Left ventricle myocardium inferior (tissue), 1 donor: Measurements from ENCODE around the gene CLSTN2. TPM values are rescaled to one million over a fixed set of nuclear protein-coding genes. Genes with fewer than 3 reads are reported as not detected.

Experiments
- DNase-seq: peaks from one replicate; pipeline ENCODE4 v3.0.0-alpha.2; 2020
- H3K27ac ChIP-seq: fragments of 200-600 bp; replicated peaks from 2 replicates; pipeline ENCODE4 v1.8.0; 2021
- H3K27me3 ChIP-seq: fragments of 200-600 bp; 2 replicates; pipeline ENCODE4 v1.8.0; 2021; ENCODE audit warnings: low read depth
- H3K36me3 ChIP-seq: fragments of 200-600 bp; 2 replicates; pipeline ENCODE4 v1.8.0; 2021
- H3K4me1 ChIP-seq: fragments of 200-600 bp; 2 replicates; pipeline ENCODE4 v1.8.0; 2021
- H3K4me3 ChIP-seq: fragments of 200-600 bp; 2 replicates; pipeline ENCODE4 v1.8.0; 2021; ENCODE audit warnings: mild to moderate bottlenecking, moderate library complexity
- H3K9me3 ChIP-seq: fragments of 200-600 bp; replicated peaks from 2 replicates; pipeline ENCODE4 v1.8.0; 2021
- intact Hi-C: fragments of 100-400 bp; cut with micrococcal nuclease; formaldehyde crosslinking; loops from one replicate; pipeline ENCODE4 v1.11.0; 2022
- total RNA-seq: library from RNA; stranded (reverse); fragmentation: NEBNext Ultra II Directional; extraction: Animal tissue kit (Norgen Biotek cat#: 25700); gene quantifications from one replicate; pipeline ENCODE4 v1.2.1, GENCODE V29; 2021
- TF ChIP-seq, protein P1 (sequence below): fragments of 200-600 bp; IDR thresholded peaks from 2 replicates; pipeline ENCODE4 v1.8.0; 2021; ENCODE audit warnings: antibody characterized with exemption, mild to moderate bottlenecking, borderline replicate concordance
- donor health status: DM: no; HTN: yes; CAD: no; lungs with severe emphysema.

CLSTN2 gene
- total RNA-seq, 1 donor from 2014 or later = 7.0 TPM

DNA sequence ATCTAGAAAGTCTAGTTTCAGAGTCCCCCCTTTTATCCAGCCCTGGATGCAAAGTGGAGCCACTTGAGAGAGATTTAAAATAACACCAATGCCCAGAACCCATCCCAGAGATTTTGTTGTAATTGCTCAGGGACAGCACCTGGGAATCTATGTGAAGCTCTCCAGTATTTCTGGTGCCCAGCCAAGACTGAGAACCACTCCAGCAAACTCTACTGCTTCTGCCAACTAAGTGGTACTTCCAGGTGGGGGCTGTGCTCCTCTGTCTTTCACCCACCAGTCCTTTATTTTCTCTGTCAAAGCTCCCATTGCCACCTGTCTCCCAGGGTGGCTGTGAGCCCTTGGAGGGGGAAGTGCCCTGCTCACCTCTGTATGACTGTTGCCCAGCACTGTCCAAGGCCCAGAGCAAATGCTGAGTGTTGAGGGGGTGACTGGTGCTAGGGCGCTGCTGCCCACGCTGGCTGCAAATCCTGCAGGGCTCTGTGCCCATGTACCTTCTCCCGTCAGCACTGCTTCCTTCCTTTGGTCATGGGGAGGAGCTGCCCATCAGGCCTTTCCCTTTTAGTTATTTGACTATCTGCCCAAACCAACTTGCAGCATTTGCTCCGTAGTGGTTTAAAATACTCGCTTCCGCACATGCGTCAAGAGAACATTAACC lies 9.4 kb downstream of the CLSTN2 start:
- Histone ChIP-seq H3K4me3 (no peak overlapping the region), H3K36me3 (no peaks in the 10 kb centered on the region), H3K27ac (peak overlapping the region; percentile 56), H3K27me3 (peaks cover 5% of the 10 kb centered on the region), H3K9me3 (peaks cover 7% of the 10 kb centered on the region), H3K4me1 (peaks cover 33% of the 10 kb centered on the region)
- TF ChIP-seq, protein P1, sequence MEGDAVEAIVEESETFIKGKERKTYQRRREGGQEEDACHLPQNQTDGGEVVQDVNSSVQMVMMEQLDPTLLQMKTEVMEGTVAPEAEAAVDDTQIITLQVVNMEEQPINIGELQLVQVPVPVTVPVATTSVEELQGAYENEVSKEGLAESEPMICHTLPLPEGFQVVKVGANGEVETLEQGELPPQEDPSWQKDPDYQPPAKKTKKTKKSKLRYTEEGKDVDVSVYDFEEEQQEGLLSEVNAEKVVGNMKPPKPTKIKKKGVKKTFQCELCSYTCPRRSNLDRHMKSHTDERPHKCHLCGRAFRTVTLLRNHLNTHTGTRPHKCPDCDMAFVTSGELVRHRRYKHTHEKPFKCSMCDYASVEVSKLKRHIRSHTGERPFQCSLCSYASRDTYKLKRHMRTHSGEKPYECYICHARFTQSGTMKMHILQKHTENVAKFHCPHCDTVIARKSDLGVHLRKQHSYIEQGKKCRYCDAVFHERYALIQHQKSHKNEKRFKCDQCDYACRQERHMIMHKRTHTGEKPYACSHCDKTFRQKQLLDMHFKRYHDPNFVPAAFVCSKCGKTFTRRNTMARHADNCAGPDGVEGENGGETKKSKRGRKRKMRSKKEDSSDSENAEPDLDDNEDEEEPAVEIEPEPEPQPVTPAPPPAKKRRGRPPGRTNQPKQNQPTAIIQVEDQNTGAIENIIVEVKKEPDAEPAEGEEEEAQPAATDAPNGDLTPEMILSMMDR = no peak
- intact Hi-C loops = no loop called here
- DNase-seq = no peak

DNA sequence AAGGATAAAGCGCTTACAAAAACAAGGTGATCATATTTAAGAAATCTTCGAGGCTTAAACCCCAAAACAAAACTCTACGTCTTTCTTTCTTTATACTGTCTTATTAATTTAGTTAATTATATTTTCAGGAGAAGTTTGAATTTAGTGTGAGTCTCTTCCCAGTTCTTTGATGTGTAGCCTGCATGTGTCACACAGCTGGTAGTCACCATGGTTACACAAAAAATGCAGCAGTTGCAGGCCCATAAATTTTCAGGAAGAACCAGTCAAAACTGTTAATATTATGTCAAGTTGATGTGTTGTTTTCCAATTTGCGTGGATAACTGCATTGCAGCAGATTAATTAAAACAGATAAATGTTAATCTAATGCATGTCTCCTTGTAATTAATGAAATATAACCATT lies 10.4 kb downstream of the CLSTN2 start:
- intact Hi-C loops = no loop called here
- Histone ChIP-seq H3K27ac (no peak overlapping the region), H3K4me1 (peaks cover 25% of the 10 kb centered on the region), H3K9me3 (peaks cover 7% of the 10 kb centered on the region), H3K4me3 (no peak overlapping the region), H3K36me3 (no peaks in the 10 kb centered on the region), H3K27me3 (peaks cover 5% of the 10 kb centered on the region)
- DNase-seq = no peak
- TF ChIP-seq, protein P1 = no peak

GRCh38 chr3:139945942-139946341 lies 11.0 kb downstream of the CLSTN2 start:
- Histone ChIP-seq H3K9me3 (peaks cover 7% of the 10 kb centered on the region), H3K36me3 (no peaks in the 10 kb centered on the region), H3K27me3 (peaks cover 5% of the 10 kb centered on the region), H3K4me3 (no peak overlapping the region), H3K27ac (no peak overlapping the region), H3K4me1 (peaks cover 19% of the 10 kb centered on the region)
- no peak for DNase-seq
- intact Hi-C loops = no loop called here
- TF ChIP-seq, protein P1 = no peak

GRCh38 chr3:139948467-139948866 lies 13.5 kb downstream of the CLSTN2 start:
- DNase-seq = no peak

DNA sequence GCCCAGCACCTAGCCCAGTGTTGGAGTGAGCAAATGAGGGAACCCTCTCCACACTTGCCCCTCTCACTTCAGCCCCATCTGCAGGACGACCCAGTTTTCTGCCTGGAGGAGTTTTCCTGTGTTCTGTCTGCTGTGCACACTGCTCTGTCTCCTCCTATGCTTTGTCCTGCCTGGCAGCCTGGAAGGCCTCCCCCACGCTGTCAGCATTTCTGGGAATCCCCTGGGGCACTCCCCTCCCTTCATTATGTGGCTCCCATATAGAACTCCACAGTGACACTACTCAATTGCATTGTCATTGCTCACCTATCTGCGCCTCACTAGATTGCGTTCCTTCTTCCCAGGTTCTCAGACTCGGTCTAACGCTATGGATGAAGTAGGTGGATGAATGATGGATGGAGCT lies 13.9 kb downstream of the CLSTN2 start:
- TF ChIP-seq, protein P1 = no peak
- no peaks in the 10 kb centered on the region for H3K27me3 ChIP-seq
- H3K4me1 ChIP-seq = peaks cover 13% of the 10 kb centered on the region
- DNase-seq = no peak
- H3K36me3 ChIP-seq = no peaks in the 10 kb centered on the region
- no peak overlapping the region for H3K27ac ChIP-seq
- intact Hi-C loops = no loop called here
- H3K4me3 ChIP-seq = no peak overlapping the region
- peaks cover 7% of the 10 kb centered on the region for H3K9me3 ChIP-seq

More at GRCh38 chr3:139948467-139948866, 13.5 kb downstream of the CLSTN2 start:
- Histone ChIP-seq H3K27ac (no peak overlapping the region), H3K9me3 (peaks cover 7% of the 10 kb centered on the region), H3K27me3 (peaks cover under 1% of the 10 kb centered on the region), H3K4me3 (no peak overlapping the region), H3K36me3 (no peaks in the 10 kb centered on the region), H3K4me1 (peaks cover 14% of the 10 kb centered on the region)
- TF ChIP-seq, protein P1 = no peak
- intact Hi-C loops = no loop called here
